Measurements from ENCODE around the gene C11orf42.

C11orf42 gene

DNA sequence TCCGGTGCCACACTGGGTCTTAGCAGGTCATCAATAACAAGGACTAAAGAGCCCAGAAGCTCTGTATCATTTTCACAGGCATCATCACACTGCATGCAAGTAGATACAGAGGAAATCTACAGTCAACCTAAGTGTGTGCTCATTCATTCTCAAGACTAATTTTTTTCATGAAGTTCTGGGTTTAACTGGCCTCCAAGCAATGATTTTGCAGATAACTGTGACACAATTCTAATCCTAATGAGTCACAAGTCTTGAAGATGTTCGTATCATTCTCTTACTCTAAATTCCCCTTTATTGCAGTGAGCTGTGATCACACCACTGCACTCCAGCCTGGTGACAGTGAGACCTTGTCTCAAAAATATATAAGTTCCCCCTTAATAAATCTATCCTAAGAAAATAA is 3.9 kb upstream of the C11orf42 start (continued):
- TF ChIP-seq ZNF660 (tag by site-specific recombination; IDR thresholded peaks at IDR 0.05) (no peak), ZNF777 (tag by site-specific recombination; IDR thresholded peaks at IDR 0.05; ENCODE audit: borderline replicate concordance) (no peak), ZSCAN5A (tag by site-specific recombination; IDR thresholded peaks at IDR 0.05) (no peak), ZNF501 (tag by site-specific recombination; IDR thresholded peaks at IDR 0.05) (no peak), ZNF394 (tag by site-specific recombination; IDR thresholded peaks at IDR 0.05; ENCODE audit: borderline replicate concordance) (no peak), KLF1 (tag by site-specific recombination; IDR thresholded peaks at IDR 0.05) (no peak), ZNF76 (tag by site-specific recombination; IDR thresholded peaks at IDR 0.05; ENCODE audit: borderline replicate concordance, low read depth) (no peak), ZNF37A (tag by site-specific recombination; IDR thresholded peaks at IDR 0.05) (no peak), ZNF423 (tag by site-specific recombination; IDR thresholded peaks at IDR 0.05) (no peak)

- Histone ChIP-seq H3K27ac (ENCODE audit: extremely low read depth, low read depth, low read length) (no peak overlapping the region), H3K36me3 (ENCODE audit: control insufficient read depth in 2 of 2, insufficient read depth in 1 of 2, low read length in 2 of 2) (peaks cover 0 to 21% of the 10 kb centered on the region in 2 experiments; a peak in 1 of 3 replicates), H3K9me3 (ENCODE audit: control insufficient read depth, insufficient read depth, low read depth, low read length) (no peaks in the 10 kb centered on the region), H3K4me1 (ENCODE audit: control insufficient read depth, insufficient read depth, low read length) (no peaks in the 10 kb centered on the region), H3K4me3 (ENCODE audit: low read depth, low read length) (no peak overlapping the region)
- POLR2A ChIA-PET: no interaction called here
- CTCF ChIA-PET: no interaction called here
- TF ChIP-seq ZNF48 (tag by site-specific recombination; IDR thresholded peaks at IDR 0.05): no peak
- no peak for TF ChIP-seq ZNF843 (tag by site-specific recombination; IDR thresholded peaks at IDR 0.05)
- no peak for TF ChIP-seq ZFP3 (tag by site-specific recombination; IDR thresholded peaks at IDR 0.05; ENCODE audit: low read depth)
- no peak for TF ChIP-seq ZNF580 (tag by site-specific recombination; IDR thresholded peaks at IDR 0.05)
- TF ChIP-seq, protein P1, sequence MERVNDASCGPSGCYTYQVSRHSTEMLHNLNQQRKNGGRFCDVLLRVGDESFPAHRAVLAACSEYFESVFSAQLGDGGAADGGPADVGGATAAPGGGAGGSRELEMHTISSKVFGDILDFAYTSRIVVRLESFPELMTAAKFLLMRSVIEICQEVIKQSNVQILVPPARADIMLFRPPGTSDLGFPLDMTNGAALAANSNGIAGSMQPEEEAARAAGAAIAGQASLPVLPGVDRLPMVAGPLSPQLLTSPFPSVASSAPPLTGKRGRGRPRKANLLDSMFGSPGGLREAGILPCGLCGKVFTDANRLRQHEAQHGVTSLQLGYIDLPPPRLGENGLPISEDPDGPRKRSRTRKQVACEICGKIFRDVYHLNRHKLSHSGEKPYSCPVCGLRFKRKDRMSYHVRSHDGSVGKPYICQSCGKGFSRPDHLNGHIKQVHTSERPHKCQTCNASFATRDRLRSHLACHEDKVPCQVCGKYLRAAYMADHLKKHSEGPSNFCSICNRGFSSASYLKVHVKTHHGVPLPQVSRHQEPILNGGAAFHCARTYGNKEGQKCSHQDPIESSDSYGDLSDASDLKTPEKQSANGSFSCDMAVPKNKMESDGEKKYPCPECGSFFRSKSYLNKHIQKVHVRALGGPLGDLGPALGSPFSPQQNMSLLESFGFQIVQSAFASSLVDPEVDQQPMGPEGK (tag by site-specific recombination; IDR thresholded peaks at IDR 0.05): no peak
- no peak for TF ChIP-seq ZNF140 (tag by site-specific recombination; IDR thresholded peaks at IDR 0.05)
- TF ChIP-seq ZXDB (tag by site-specific recombination; IDR thresholded peaks at IDR 0.05): no peak
- TF ChIP-seq ZNF354C (tag by site-specific recombination; IDR thresholded peaks at IDR 0.05; ENCODE audit: borderline replicate concordance, low read depth): no peak
- no peak for TF ChIP-seq SP7 (tag by site-specific recombination; IDR thresholded peaks at IDR 0.05)
- TF ChIP-seq ZNF488 (tag by site-specific recombination; IDR thresholded peaks at IDR 0.05): no peak
- no peak for TF ChIP-seq MEIS1 (CRISPR knock-in tag; IDR thresholded peaks at IDR 0.05; ENCODE audit: borderline replicate concordance)
- no peak for TF ChIP-seq ZNF513 (tag by site-specific recombination; IDR thresholded peaks at IDR 0.05)
- TF ChIP-seq, protein P2, sequence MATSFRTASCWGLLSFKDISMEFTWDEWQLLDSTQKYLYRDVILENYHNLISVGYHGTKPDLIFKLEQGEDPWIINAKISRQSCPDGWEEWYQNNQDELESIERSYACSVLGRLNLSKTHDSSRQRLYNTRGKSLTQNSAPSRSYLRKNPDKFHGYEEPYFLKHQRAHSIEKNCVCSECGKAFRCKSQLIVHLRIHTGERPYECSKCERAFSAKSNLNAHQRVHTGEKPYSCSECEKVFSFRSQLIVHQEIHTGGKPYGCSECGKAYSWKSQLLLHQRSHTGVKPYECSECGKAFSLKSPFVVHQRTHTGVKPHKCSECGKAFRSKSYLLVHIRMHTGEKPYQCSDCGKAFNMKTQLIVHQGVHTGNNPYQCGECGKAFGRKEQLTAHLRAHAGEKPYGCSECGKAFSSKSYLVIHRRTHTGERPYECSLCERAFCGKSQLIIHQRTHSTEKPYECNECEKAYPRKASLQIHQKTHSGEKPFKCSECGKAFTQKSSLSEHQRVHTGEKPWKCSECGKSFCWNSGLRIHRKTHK (tag by site-specific recombination; IDR thresholded peaks at IDR 0.05): no peak
- no peak for TF ChIP-seq YY1 (tag by site-specific recombination; IDR thresholded peaks at IDR 0.05)
Measured at GRCh38 chr11:6202041-6202440, 3.3 kb upstream of the C11orf42 start.

Data from HEK293 (cell line).